NT2/D1 (cell line): Measurements from ENCODE around the gene TBC1D9.

ENCODE experiments used
- SUZ12 ChIP-seq: IDR thresholded peaks from 2 replicates; pipeline ENCODE4 v1.6.1; 2011; ENCODE audit not compliant: insufficient read length, insufficient read depth; ENCODE audit errors: extremely low read depth
- YY1 ChIP-seq: IDR thresholded peaks from 2 replicates; pipeline ENCODE4 v1.6.1; 2011; ENCODE audit not compliant: insufficient read length, insufficient read depth

GRCh38 chr4:140668111-140668510, 88.1 kb downstream of the TBC1D9 start:
- no peak for TF ChIP-seq YY1
- TF ChIP-seq SUZ12, result no peak
